Amniotic stem cell (primary cell): ENCODE data around the gene INSYN1.

Experiments used
- DNase-seq: peaks from one replicate; lab custom pipeline; 2025; lab: John Stamatoyannopoulos, UW

INSYN1 gene

DNA sequence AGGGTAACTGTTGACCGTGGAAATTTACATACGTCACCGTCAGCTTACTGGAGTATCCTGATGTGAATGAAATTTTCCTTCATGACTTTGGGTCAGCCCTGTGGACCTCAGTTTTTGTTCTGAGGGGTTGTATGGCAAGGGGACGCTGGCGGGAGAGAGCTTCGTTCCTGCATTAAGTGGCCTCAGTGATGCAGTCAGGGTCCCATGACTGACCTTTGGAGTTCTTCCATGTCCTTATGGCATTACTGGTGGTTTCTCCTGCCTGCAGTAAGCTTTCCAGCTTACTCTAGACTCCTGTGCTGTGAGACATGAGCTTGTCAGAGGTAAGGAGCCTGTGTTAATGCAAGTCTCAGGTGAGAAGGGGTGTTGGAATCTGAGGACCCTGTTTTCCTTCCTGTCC, 67.2 kb downstream of the INSYN1 start:
- DNase-seq: no peak
